Measurements from ENCODE around the gene LRRC74B.

- TF ChIP-seq CTCF (IDR thresholded peaks at IDR 0.05 in 4 of 5, conservative IDR thresholded peaks at IDR 0.05 in 1 of 5) (no peak), POLR2A (IDR thresholded peaks at IDR 0.05) (no peak)
Observed at GRCh38 chr22:21098099-21098671, 52.4 kb downstream of the LRRC74B start.
